Gastroesophageal sphincter (tissue), 4 donors: ENCODE data around the gene TBC1D3E. TPM values are rescaled to one million over a fixed set of nuclear protein-coding genes. Genes with fewer than 3 reads are reported as not detected.
"Not testable (repeated sequence)": the region's sequence is repeated elsewhere in the genome, so short reads cannot be mapped to it uniquely, and the experiment has no call there.

Experiments used
- ATAC-seq: fragments of 150-250 bp; one replicate; pipeline ENCODE4 v1.9.1; 2016; ENCODE audit warnings: mild to moderate bottlenecking, moderate library complexity
- H3K27ac ChIP-seq, 4 donors: fragments of 200-600 bp; sonication (generic) in 3 of 4; 1 replicate in 3 of 4; 2 replicates in 1 of 4; pipeline ENCODE4 v1.5.1; 2016 to 2019
- H3K27me3 ChIP-seq: fragments of 200-600 bp; sonication (generic); one replicate; pipeline ENCODE4 v1.5.1; 2019
- H3K36me3 ChIP-seq, 2 donors: fragments of 200-600 bp; sonication (generic); one replicate each; pipeline ENCODE4 v1.5.1; 2019; ENCODE audit warnings: control low read depth in 1 of 2
- H3K4me1 ChIP-seq, 3 donors: fragments of 200-600 bp; sonication (generic); 1 replicate in 2 of 3; 2 replicates in 1 of 3; pipeline ENCODE4 v1.5.1; 2016 to 2019; ENCODE audit warnings: control low read depth in 2 of 3
- H3K4me3 ChIP-seq, 2 donors: fragments of 200-600 bp; sonication (generic); one replicate each; pipeline ENCODE4 v1.5.1; 2019; ENCODE audit warnings: mild to moderate bottlenecking in 1 of 2, moderate library complexity in 1 of 2
- H3K9me3 ChIP-seq, 3 donors: fragments of 200-600 bp; sonication (generic); one replicate each; pipeline ENCODE4 v1.5.1; 2017 to 2019; ENCODE audit warnings: control low read depth in 2 of 3
- WGBS, 2 donors: methylation state at CpG; one replicate each; pipeline ENCODE4 v1.1.5; 2018; ENCODE audit warnings: low coverage in 1 of 2; 5-methylcytosine and 5-hydroxymethylcytosine counted together
- small RNA-seq, 4 donors: library from RNA; depleted of rRNA; stranded (forward); fragments of <200 nt; gene quantifications; one replicate each; pipeline ENCODE3, GENCODE V24; 2016
- total RNA-seq, 4 donors: library from RNA; depleted of rRNA; stranded (reverse); fragments of >200 nt; gene quantifications; one replicate each; pipeline ENCODE4 v1.1.0, GENCODE V29; 2016

The TBC1D3E gene
- total RNA-seq = not detected

GRCh38 chr17:38127651-38128050 lies at the start of gene TBC1D3E:
Gene TBC1D3E (plus strand): TSS chr17:38127951. CDS start chr17:38129496, 1,545 bp downstream.
- not testable (repeated sequence) for ATAC-seq, H3K27me3 ChIP-seq, H3K4me1 ChIP-seq, H3K27ac ChIP-seq, H3K4me3 ChIP-seq, H3K9me3 ChIP-seq, H3K36me3 ChIP-seq
- no CpG with 5 or more reads among the region's 9 CpGs for WGBS, 2 donors

DNA sequence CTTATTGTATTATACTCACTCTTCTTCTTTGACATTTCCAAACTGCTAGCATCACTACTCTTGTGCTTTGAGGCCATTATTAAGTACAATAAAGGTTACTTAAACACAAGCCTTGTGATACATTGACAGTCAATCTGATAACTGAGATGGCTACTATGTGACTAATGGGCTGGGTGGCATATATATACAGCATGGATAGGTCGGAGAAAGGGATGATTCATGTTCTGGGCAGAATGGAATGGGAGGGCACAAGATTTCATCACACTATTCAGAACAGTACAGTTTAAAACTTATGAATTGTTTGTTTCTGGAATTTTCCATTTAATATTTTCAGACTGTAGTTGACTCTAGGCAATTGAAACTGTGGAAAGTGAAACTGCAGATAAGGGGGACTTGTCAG lies 40.4 kb upstream of the TBC1D3E start:
- not testable (repeated sequence) for H3K36me3 ChIP-seq, H3K4me1 ChIP-seq, H3K9me3 ChIP-seq, ATAC-seq, H3K4me3 ChIP-seq, H3K27me3 ChIP-seq, H3K27ac ChIP-seq
- no CpG with 5 or more reads among the region's 1 CpG for WGBS, 2 donors

DNA sequence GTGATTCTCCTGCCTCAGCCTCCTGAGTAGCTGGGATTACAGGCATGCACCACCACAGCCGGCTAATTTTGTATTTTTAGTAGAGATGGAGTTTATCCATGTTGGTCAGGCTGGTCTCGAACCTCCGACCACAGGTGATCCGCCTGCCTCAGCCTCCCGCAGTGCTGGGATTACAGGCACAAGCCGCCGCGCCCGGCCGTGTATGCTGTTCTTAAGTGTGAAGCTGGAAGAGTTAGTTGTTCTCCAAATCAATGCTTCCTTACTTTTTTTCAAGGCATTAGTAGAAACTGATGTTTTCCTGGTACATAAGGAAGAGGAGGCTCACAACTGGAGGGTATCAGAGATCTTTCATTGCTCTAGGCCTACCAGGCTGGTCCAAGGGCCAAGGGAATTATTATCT lies 39.6 kb upstream of the TBC1D3E start:
- H3K4me3 ChIP-seq, H3K9me3 ChIP-seq, H3K27me3 ChIP-seq, H3K36me3 ChIP-seq, H3K27ac ChIP-seq, H3K4me1 ChIP-seq, ATAC-seq: not testable (repeated sequence)
- WGBS, 2 donors = no CpG with 5 or more reads among the region's 10 CpGs

GRCh38 chr17:38094059-38094694 lies 33.6 kb upstream of the TBC1D3E start:
- not testable (repeated sequence) for H3K36me3 ChIP-seq, H3K4me3 ChIP-seq, H3K27me3 ChIP-seq, ATAC-seq, H3K9me3 ChIP-seq, H3K27ac ChIP-seq, H3K4me1 ChIP-seq
- no CpG with 5 or more reads among the region's 2 CpGs for WGBS, 2 donors

DNA sequence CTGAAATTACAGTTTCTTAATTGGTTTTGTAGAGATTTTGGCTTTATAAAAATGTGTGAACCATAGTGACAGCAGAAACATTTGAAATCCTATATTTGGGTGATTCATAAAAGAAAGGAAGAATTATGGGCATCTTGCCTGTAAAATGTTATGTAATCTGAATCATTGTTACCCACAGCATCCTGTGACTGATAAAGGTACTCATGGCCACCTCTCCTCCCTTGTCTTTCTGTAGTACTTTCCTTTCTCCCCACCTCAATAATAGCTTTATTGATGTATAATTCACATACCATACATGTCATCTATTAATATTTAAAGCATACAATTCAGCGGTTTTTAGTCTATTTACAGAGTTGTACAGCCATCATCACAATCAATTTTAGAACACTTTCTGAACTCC lies 28.5 kb upstream of the TBC1D3E start:
- not testable (repeated sequence) for ATAC-seq, H3K9me3 ChIP-seq, H3K27ac ChIP-seq, H3K4me3 ChIP-seq, H3K4me1 ChIP-seq, H3K36me3 ChIP-seq, H3K27me3 ChIP-seq
- no CpG with 5 or more reads among the region's 1 CpG for WGBS, 2 donors

- WGBS, 2 donors = no CpG with 5 or more reads among the region's 1 CpG
- H3K36me3 ChIP-seq, H3K27me3 ChIP-seq, H3K27ac ChIP-seq, ATAC-seq, H3K4me3 ChIP-seq, H3K9me3 ChIP-seq, H3K4me1 ChIP-seq: not testable (repeated sequence)
These were observed 7.9 kb upstream of the TBC1D3E start for GRCh38 chr17:38119829-38120228.

GRCh38 chr17:38134860-38135259 lies 7.1 kb downstream of the TBC1D3E start:
- not testable (repeated sequence) for H3K4me3 ChIP-seq, H3K27ac ChIP-seq, H3K36me3 ChIP-seq, ATAC-seq, H3K9me3 ChIP-seq, H3K4me1 ChIP-seq, H3K27me3 ChIP-seq
- WGBS, 2 donors = 70% methylated on average over 2 of the region's 16 CpGs; no CpG with 5 or more reads in 1 of the 2 donors

Small RNA genes lying within 50 kb of the gene (small RNA-seq; reads per million reads assigned to genes)
- 0 reads per million in 4 donors for gene RF00019
- gene RNA5SP526 = 0 reads per million in 4 donors

Other genes with a start within 250 kb of the TBC1D3E start
- gene TBC1D3K, start 203.5 kb upstream of the TBC1D3E start, total RNA-seq = not detected
- 10 to 100 TPM in 1 of 4 donors, 1 to 10 TPM in 3; 2.3 to 15.3 (median 9.2) TPM for gene TBC1D3L, start 138.9 kb upstream of the TBC1D3E start, total RNA-seq
- gene TBC1D3D, start 124.0 kb upstream of the TBC1D3E start, total RNA-seq = under 1 TPM in 1 of 4 donors, not detected in 3; 0.27 TPM
- not detected for gene TBC1D3C, start 59.3 kb upstream of the TBC1D3E start, total RNA-seq
- not detected for gene TBC1D3, start 64.6 kb downstream of the TBC1D3E start, total RNA-seq
- gene MRPL45, start 169.2 kb downstream of the TBC1D3E start, total RNA-seq = 10 to 100 TPM; 23.1 to 32.4 (median 28.7) TPM
- under 1 TPM in 2 of 4 donors, not detected in 2; 0.08 to 0.13 TPM for gene GPR179, start 216.0 kb downstream of the TBC1D3E start, total RNA-seq
- 10 to 100 TPM; 13.2 to 19.1 (median 15.7) TPM for gene SOCS7, start 223.9 kb downstream of the TBC1D3E start, total RNA-seq